Activated B cell treated with CpG ODN at 0.5 μM for 24 hours (primary cell): ENCODE results near the gene MARK3. TPM values are rescaled to one million over a fixed set of nuclear protein-coding genes. Genes with fewer than 3 reads are reported as not detected.

Source experiments
- ATAC-seq: fragments of 200-7000 bp; cut with Tn5 transposase; one replicate; pipeline ENCODE4 v1.10.0; 2021; ENCODE audit warnings: low read depth, mild to moderate bottlenecking, moderate library complexity
- CTCF ChIA-PET: fragments of 350-600 bp; sonication (Branson Sonifier 250); formaldehyde crosslinking; loops from one replicate; lab custom pipeline; 2021; ENCODE audit warnings: antibody characterized with exemption; lab: Charles Lee
- POLR2A ChIA-PET: fragments of 350-600 bp; sonication (Branson Sonifier 250); formaldehyde crosslinking; loops from one replicate; lab custom pipeline; 2021; ENCODE audit warnings: antibody characterized with exemption; lab: Charles Lee
- DNase-seq: peaks from one replicate; pipeline ENCODE4 v3.0.0; 2022
- H3K27ac Mint-ChIP-seq: one replicate; pipeline ENCODE4 v1.8.0; 2020; ENCODE audit warnings: mixed read lengths
- H3K27me3 Mint-ChIP-seq: one replicate; pipeline ENCODE4 v1.8.0; 2021; ENCODE audit warnings: mixed read lengths
- H3K36me3 Mint-ChIP-seq: one replicate; pipeline ENCODE4 v1.8.0; 2021; ENCODE audit warnings: low read depth, mixed read lengths
- H3K4me1 Mint-ChIP-seq: one replicate; pipeline ENCODE4 v1.8.0; 2021; ENCODE audit warnings: mixed read lengths
- H3K4me3 Mint-ChIP-seq: one replicate; pipeline ENCODE4 v1.8.0; 2020; ENCODE audit warnings: mild to moderate bottlenecking, mixed read lengths
- H3K9me3 Mint-ChIP-seq: one replicate; pipeline ENCODE4 v1.8.0; 2020; ENCODE audit warnings: mixed read lengths
- intact Hi-C: fragments of 100-400 bp; cut with micrococcal nuclease; formaldehyde crosslinking; loops from one replicate; pipeline ENCODE4 v1.15.1; 2024
- total RNA-seq: library from RNA; stranded (reverse); gene quantifications from 2 replicates; pipeline ENCODE4 v1.2.3, GENCODE V29; 2022
- TF ChIP-seq, protein P1 (sequence below): fragments of 200-600 bp; IDR thresholded peaks from one replicate; pipeline ENCODE4 v1.8.0; 2022; ENCODE audit warnings: antibody characterized with exemption, mild to moderate bottlenecking

Gene MARK3
- total RNA-seq, result 97.1 and 110 TPM in 2 replicates

DNA sequence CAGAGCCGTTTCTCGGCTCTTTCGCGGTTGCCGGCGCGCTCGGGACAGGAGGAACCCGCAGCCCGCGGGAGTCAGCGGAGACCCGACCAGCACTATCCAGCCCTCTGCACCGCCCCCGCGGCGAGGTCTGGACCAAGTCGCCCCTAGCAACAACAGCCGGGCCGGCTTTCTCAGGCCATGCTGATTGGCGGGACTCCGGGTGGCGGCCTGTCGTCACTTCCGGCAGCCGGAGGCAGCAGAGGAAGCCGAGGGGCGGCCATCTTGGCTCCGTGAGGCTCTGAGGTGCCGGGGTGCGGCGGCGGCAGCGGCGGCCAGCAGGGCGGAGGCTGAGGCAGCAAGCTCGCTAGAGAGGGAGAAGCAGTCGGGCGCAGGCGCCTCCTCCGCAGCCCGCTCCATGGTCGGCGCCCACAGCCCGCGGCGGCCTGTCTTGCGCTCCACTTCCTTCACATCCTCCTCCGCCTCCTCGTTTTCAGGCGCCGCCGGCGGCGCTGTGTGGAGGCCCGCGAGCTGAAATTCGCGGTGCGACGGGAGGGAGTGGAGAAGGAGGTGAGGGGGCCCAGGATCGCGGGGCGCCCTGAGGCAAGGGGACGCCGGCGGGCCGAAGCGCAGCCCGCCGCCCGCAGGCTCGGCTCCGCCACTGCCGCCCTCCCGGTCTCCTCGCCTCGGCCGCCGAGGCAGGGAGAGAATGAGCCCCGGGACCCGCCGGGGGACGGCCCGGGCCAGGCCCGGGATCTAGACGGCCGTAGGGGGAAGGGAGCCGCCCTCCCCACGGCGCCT lies at the start of gene MARK3:
Gene MARK3 (plus strand): TSS at position 264 of the 777 bp plus-strand sequence. CDS start 615 bp downstream, outside the sequence.
- H3K4me3 Mint-ChIP-seq, result peak within 1 kb of the TSS; percentile 97
- no peaks in the 10 kb centered on the region for H3K9me3 Mint-ChIP-seq
- ChIA-PET POLR2A (interaction anchor here (0.6 to 1.8 kb wide), 5 partner anchors 12 to 94 kb away, joined by 3 to 28 read pairs (median 3); partner anchors contain the start of gene EIF5), CTCF (no interaction called here)
- TF ChIP-seq, protein P1, sequence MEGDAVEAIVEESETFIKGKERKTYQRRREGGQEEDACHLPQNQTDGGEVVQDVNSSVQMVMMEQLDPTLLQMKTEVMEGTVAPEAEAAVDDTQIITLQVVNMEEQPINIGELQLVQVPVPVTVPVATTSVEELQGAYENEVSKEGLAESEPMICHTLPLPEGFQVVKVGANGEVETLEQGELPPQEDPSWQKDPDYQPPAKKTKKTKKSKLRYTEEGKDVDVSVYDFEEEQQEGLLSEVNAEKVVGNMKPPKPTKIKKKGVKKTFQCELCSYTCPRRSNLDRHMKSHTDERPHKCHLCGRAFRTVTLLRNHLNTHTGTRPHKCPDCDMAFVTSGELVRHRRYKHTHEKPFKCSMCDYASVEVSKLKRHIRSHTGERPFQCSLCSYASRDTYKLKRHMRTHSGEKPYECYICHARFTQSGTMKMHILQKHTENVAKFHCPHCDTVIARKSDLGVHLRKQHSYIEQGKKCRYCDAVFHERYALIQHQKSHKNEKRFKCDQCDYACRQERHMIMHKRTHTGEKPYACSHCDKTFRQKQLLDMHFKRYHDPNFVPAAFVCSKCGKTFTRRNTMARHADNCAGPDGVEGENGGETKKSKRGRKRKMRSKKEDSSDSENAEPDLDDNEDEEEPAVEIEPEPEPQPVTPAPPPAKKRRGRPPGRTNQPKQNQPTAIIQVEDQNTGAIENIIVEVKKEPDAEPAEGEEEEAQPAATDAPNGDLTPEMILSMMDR, result no peak
- peaks cover 2% of the 10 kb centered on the region for H3K27me3 Mint-ChIP-seq
- ATAC-seq, result peak; percentile 90
- intact Hi-C loops, result loop anchor here (1.0 to 5.0 kb wide), 7 partner anchors 51 to 1423 kb away; partner anchors contain the start of genes BAG5, COA8, DYNC1H1 and EIF5
- H3K36me3 Mint-ChIP-seq, result peaks cover 10% of the 10 kb centered on the region
- peak; percentile 93 for DNase-seq
- peaks cover 45% of the 10 kb centered on the region for H3K4me1 Mint-ChIP-seq
- peak within 1 kb of the TSS; percentile 93 for H3K27ac Mint-ChIP-seq

DNA sequence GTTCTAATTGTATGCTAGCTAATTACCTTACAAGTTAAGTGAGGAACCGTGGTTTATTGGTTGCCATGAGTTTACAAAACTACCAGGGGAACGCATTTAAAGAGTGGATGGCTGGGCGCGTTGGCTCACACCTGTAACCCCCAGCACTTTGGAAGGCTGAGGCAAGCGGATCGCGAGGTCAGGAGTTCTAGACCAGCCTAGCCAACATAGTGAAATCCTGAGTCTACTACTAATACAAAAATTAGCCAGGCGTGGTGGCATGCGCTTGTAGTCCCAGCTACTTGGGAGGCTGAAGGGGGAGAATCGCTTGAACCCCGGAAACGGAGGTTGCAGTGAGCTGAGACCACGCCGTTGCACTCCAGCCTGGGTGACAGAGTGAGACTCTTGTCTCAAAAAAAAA lies 49.0 kb upstream of the MARK3 start:
- H3K9me3 Mint-ChIP-seq, result no peaks in the 10 kb centered on the region

DNA sequence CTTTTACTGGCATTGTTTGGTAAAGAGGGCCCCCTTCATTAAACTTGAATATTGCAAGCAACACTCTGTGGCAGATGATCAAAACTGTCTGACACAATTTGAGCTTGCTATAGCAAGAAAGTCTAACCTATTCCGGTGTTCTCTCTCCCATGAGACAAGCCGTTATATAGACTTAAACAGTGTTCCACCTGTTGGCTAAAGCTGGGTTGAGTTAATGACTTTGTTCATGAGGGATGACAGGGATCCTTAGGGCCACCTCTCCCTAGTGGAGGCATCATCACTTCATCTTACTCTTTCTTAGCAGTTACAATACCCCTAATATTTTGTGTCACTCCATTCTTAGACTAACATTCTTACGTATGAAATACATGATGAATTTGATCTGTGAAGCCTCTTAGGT lies 47.4 kb upstream of the MARK3 start:
- Mint-ChIP-seq H3K4me3 (no peak overlapping the region), H3K36me3 (peaks cover 80% of the 10 kb centered on the region), H3K27me3 (no peaks in the 10 kb centered on the region), H3K9me3 (no peaks in the 10 kb centered on the region), H3K27ac (peak overlapping the region; percentile 18), H3K4me1 (peaks cover 32% of the 10 kb centered on the region)
- TF ChIP-seq, protein P1, result no peak
- ChIA-PET CTCF (interaction anchor here (5.6 kb wide), 1 partner anchor 53 kb away, joined by 29 read pairs; no protein-coding TSS in a partner anchor), POLR2A (interaction anchor here (0.7 kb wide), 1 partner anchor 183 kb away, joined by 3 read pairs; no protein-coding TSS in a partner anchor)
- intact Hi-C loops, result loop anchor here (10.0 kb wide), 3 partner anchors 187 to 1023 kb away; partner anchors contain the start of genes CKB, TRMT61A, XRCC3 and ZFYVE21
- DNase-seq (no peak), ATAC-seq (no peak)

More for the DNA sequence above, 49.0 kb upstream of the MARK3 start:
- peak overlapping the region; percentile 91 for H3K4me3 Mint-ChIP-seq
- TF ChIP-seq, protein P1, result no peak
- H3K4me1 Mint-ChIP-seq, result peaks cover 33% of the 10 kb centered on the region
- H3K27me3 Mint-ChIP-seq, result no peaks in the 10 kb centered on the region
- POLR2A ChIA-PET, result interaction anchor here (0.8 to 4.4 kb wide), 2 partner anchors 9 to 49 kb away, joined by 3 to 27 read pairs; partner anchors contain the start of gene MARK3
- intact Hi-C loops, result loop anchor here (10.0 kb wide), 3 partner anchors 189 to 1021 kb away; partner anchors contain the start of genes CKB, TRMT61A, XRCC3 and ZFYVE21
- no peak for ATAC-seq
- DNase-seq, result no peak
- CTCF ChIA-PET, result interaction anchor here (1.1 to 5.6 kb wide), 2 partner anchors 55 to 231 kb away, joined by 3 to 29 read pairs; no protein-coding TSS in a partner anchor
- H3K27ac Mint-ChIP-seq, result peak overlapping the region; percentile 30
- H3K36me3 Mint-ChIP-seq, result peaks cover 64% of the 10 kb centered on the region

DNA sequence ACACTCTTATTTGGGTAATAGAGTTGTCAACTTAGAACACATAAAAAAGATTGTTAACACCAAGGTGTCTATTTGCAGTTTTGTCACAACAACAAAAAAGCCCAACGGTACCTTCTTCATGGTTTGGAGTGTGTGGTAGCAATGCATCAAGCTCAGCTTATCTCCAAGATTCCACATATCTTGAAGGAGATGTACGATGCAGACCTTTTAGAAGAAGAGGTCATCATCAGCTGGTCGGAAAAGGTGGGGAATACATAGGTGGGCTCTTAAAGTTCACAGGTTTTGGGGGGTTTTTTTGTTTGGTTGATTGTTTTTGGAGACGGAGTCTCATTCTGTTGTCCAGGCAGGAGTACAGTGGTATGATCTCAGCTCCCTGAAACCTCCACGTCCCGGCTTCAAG lies 45.7 kb upstream of the MARK3 start:
- DNase-seq (no peak), ATAC-seq (no peak)
- Mint-ChIP-seq H3K27me3 (no peaks in the 10 kb centered on the region), H3K4me1 (peaks cover 28% of the 10 kb centered on the region), H3K9me3 (no peaks in the 10 kb centered on the region), H3K27ac (no peak overlapping the region), H3K36me3 (peaks cover 94% of the 10 kb centered on the region), H3K4me3 (no peak overlapping the region)
- ChIA-PET POLR2A (no interaction called here), CTCF (no interaction called here)
- TF ChIP-seq, protein P1, result no peak
- intact Hi-C loops, result loop anchor here (10.0 kb wide), 3 partner anchors 185 to 1025 kb away; partner anchors contain the start of genes CKB, TRMT61A, XRCC3 and ZFYVE21
